HG02763 (cell line): ENCODE data around the gene LENG1.

ENCODE experiments used
- ATAC-seq: cut with Tn5 transposase; IDR thresholded peaks from one replicate; pipeline ENCODE4 v1.9.1; 2021; ENCODE audit warnings: mild to moderate bottlenecking, moderate library complexity; ENCODE audit not compliant: unreplicated experiment

Gene LENG1

DNA sequence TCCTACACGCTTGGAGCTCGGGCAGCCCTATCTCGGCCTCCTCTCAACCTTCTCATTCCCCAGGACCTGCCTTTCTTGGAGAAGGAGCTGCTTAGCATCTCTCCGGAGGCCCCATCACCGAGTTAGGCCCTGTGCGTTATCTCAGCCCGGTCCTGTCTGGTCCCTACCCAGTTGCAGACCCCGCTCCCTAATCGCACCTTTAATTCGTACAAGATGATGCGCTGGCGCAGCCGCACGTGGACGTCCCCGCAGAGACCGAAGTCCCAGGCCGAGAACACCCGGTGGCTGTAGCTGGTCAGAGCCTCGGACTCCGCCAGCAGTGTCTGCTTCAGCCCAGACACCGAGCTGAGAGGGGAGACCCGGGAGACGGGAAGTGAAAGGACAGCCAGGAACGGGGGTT is 5.7 kb upstream of the LENG1 start:
- no peak for ATAC-seq

DNA sequence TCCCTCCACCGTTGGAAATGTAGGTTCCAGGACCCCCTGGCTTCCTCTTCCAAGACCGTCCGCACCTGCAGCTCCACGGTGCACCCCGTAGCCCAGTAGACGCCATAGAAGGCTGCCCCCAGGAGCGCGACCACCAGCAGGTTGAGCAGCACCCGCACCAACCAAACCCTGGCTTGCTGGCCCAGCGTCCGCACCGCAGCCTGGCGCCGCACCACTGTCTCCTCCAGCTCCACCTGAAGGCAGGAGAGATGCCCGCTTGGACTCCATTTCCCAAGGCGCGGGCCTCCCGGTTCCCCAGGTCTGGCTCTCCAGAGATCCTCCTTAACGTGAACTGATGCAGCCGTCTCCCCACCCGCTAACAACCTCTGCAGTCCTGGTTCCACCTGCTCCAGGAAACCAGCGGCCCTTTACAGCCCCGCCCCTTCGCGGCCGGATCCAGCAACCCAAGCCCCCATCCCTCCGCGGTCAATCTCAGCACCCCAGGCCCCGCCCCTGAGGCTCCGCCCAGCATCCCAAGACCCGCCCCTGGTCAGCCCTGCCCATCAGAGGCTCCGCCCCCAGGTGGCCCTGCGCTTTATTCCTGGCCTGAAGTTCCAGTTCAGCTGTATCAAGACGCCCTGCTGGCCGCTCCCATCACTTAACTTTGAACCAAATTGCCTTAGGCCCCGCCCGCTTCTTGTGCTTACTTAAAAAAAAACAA is 5.0 kb upstream of the LENG1 start:
- no peak for ATAC-seq

DNA sequence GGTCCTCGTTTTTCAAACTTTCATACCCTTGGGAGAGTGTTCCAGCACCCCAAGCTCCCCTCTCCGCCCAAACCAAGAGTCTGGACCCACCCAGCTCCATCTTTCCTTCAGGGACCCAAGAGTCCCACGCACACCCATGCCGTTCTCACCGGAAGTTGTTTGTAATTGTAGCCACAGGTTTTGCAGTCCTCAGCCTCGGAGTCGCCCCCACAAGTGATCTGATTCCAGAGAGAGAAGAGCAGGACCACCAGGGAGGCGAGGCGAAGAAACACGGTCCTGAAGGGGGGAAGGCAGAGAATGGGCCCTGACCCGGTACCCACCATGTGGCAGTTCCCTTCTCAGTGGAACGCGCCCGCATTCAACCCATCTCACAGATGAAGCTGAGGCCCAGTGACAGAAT is 3.4 kb upstream of the LENG1 start:
- no peak for ATAC-seq

DNA sequence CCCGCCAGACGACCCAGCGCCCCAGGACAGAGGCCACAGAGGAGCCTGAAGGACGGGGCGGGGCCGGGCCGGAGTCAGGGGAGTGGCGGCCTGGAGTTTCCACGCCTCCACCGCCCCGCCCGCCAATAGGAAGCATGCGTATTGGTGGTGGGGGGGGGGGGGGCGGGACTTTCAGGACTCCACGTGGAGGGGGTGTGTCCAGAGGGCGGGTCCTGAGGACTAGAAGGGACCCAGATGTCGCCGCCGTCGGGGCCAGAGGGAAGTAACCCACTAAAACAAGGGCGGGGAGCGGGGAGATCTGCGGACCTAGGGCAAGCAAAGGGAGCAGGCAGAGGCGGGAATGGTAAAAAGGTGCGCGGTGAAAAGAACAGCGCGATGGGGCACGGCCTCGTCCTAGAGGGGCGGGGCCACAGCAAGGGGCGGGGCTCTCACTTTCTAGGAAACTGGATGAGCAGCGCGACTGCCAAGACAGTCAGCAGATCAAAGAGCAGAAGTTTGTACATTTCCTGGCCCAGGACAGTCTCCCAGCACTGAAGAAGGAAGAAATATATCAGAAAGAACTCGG is 2.8 kb upstream of the LENG1 start:
- ATAC-seq = no peak

DNA sequence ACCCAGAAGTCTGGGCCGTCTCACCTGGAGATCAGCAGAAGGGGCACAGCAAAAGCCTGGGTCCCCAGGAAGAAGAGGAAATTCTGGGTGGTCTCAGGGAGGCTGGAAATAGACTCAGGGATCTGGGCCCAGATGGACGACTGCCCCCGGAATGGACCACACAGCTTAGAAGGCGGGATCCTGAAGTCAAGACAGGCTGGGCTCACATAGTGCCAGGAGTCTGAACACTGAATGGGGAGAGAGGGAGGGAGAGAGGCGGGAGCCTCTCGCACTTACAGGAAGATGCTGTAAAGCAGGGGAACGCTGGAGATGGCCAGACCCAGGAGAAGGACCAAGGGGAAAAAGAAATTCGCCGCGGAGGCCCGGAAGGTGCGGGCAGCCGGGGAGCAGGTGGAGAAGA is 1.3 kb upstream of the LENG1 start:
- ATAC-seq = no peak

DNA sequence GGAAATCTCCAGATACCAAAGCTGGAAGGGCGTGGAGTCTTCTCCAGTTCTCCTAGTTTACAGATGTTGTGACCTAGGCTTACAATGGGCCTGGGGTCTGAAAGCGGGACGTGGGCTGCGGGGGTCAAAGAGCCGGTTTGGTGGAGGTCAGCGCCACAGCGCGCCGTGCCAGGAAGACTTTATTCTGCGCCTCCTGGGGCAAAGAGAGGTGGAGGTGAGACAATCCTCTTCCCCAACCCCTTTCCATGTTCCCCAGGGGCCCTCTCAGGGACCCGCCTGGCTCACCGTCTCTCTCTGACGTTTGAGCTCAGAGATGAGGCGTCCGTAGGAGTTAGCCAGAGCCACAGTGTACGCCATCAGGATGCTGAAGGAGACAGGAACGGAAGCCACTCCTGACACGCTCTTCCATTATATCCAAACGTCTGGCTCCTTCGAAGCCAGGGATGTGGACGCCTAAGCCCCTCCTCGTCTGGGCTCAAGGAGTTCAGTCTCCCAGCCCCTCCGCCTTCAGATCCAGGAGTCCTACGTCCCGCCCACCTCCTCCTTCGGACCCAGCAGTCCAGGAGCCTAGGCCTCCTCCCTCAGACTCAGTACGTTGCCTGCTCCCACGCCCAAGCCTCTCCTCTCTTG is 776 bp upstream of the LENG1 start:
- no peak for ATAC-seq

DNA sequence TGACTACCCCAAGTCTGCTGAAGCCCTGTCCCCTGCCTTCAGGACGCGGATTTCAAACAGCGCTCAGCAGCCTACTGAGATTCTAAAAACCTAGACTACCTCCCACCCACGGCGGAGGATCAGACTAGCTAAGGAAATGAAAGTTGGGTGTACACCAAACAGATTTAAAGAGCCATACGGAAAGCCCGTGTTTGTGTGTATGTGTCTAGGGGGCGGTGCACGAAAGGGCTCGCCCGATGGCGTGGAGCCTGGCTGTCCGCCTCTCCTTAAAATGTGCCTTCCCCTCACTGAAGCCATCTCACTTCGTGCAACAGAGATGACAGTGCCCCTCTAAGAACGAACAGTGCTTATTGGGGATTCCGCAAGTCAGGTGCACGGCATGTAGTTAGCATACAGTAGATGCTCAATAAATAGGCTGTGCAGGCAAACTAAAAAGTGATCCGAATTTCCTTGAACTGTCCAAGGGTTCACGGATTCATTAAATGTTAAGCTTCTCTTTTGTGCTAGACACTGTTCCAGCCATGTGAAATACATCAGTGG is 639 bp downstream of the LENG1 start:
- ATAC-seq = no peak

DNA sequence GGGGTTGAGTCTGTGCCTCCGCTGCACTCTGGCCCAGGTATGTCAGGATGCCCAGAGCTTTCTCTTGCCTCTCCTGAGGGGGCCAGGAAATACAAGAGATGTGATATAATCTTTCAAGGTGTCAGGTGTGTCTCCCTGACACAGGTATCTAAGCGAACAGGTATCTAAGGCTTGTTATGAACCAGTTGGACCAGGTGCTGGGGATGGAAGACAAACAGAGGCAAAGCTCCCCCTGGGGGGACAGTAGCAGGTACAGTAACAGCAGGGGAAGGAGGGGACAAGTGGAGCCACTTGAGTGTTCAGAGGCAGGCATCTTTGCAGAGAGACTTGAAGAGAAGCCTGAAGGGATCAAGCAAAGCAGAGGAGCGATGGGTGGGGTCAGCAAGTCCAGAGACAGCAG is 2.6 kb downstream of the LENG1 start:
- ATAC-seq = no peak

DNA sequence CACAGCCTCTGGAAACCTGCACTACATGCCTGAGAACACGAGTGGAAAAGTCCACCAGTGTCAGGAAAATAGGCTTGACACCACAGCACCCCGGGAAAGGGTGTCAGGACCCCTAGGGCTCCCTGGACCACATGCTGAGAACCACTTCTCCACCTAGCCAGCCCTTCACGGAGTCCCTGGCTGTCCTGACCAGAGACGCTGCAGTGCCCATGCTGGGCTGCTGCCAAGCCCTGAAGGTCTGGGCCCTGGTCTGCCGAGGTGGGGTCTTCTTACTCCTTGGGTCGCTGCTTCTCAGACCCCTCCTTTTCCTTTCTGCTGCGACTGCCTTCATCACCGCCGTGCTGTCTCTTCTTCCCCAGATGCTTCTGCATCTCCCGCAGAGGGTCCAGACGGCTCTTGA is 3.0 kb downstream of the LENG1 start:
- no peak for ATAC-seq

DNA sequence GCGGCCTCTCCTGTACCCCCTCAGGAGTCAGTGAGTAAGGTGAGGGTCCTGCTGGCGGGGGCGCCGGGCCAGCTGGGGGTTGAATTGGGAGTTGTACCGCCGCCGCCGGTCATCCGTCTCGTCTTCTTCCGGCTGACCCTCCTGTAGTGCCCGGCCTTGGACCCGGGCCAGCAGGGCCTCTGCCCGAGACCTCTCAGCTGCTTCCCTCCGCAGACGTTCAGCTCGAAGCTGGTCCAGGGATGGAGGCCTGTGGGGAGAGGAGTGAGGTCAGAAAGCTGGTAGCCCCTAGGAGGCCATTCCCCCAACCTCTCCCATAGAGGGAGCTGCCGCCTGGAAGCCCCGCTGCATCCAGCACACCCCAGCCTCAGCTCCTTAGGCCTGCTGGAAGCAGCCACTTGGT is 3.8 kb downstream of the LENG1 start:
- ATAC-seq = no peak

DNA sequence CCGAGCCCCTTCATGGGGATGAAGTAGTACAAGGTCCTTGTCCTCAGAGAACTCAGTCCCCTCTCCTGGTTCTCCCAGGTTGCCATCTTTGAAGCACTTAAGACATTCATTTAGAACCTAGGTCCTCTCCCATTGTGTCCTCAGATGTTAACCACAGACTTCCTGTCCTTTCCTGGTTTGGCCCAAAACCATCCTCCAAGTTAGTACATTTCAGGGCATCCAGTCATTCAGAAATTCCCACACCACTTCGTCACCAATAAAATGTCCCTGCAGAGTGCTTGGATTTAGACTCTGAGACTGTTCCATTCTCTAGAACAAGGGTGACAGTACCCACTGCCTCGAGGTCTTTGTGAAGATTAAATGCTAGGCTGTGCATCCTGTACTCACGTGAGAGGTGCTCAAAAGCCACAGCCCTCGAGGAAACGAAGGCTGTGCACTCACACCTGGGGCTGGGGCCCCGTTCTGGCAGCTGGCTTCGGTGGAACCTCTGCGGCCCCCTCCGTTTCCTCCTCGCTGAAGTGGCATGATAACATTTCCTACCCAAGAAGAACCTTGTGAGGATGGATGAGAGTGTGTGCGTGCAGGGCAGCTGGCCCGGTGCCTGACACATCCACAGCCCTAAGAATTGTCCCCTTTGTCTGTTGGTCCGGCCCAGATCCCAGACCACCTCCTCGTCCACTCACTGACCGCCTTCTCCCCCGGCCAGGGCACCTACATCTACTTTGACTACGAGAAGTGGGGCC is 4.7 kb downstream of the LENG1 start:
- no peak for ATAC-seq

DNA sequence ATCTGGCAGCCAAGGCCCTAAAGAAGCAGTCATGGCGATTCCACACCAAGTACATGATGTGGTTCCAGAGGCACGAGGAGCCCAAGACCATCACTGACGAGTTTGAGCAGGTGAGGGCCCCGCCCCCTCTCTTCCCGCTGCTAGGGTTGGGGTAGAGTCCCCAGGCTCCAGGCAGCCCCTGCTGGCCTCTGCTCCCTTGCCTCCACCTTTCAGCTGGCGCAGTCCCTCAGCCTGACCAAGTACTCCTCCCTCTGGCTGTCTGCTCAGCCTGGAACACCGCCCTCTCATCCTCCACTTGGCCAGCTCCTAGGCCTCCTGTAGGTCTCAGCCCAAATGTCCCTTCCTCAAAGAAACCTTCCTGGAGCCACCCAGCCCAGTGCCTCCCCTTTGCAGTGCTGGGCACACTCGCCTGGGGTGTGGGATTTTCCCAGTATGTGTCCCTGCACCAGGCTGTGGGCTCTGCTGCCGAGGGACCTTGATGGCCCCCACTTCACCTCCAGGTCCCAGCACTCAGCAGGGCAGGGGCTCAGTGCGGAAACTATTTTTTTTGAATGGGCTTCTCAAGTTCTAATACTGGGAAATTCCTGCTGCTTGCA is 5.7 kb downstream of the LENG1 start:
- ATAC-seq = no peak

DNA sequence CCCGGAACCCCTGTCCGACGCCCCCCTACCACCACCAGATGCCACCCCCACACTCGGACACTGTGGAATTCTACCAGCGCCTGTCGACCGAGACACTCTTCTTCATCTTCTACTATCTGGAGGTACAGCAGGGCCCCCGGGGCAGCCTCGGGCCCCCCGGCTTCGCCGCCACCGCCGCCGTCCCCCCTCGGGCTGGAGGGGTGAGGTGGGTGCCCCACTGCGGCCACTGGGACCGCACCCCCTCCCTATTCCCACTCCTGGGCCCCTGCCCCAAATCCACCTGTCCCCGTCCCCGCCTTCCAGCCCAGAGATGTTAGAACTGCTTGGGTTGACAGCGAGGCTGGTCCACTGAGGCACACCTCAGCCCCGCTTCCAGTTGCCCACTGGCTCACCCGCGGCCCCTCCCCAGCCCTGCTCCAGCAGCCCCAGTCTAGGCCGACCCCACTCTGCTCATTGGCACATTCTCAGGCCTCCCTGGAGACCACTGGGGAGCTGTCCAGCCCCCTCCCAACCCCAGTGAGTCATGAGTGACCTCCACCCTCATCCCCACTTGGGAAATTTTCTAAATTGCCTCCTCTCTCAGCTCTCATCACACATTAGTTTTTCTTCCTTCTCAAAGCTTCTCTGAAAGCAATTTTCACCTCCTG is 6.5 kb downstream of the LENG1 start:
- ATAC-seq = no peak

DNA sequence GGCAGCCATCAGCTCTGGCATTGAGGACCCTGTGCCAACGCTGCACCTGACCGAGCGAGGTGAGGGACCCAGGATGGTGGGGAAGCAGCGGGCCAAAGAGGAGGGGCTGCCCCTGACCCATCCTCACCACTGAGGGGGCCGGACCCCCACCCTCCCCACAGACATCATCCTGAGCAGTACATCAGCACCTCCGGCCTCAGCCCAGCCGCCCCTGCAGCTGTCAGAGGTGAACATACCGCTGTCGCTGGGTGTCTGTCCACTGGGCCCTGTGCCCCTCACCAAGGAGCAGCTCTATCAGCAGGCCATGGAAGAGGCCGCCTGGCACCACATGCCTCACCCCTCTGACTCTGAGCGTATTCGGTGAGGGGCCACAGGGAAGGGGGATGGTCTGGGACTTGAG is 7.3 kb downstream of the LENG1 start:
- no peak for ATAC-seq

DNA sequence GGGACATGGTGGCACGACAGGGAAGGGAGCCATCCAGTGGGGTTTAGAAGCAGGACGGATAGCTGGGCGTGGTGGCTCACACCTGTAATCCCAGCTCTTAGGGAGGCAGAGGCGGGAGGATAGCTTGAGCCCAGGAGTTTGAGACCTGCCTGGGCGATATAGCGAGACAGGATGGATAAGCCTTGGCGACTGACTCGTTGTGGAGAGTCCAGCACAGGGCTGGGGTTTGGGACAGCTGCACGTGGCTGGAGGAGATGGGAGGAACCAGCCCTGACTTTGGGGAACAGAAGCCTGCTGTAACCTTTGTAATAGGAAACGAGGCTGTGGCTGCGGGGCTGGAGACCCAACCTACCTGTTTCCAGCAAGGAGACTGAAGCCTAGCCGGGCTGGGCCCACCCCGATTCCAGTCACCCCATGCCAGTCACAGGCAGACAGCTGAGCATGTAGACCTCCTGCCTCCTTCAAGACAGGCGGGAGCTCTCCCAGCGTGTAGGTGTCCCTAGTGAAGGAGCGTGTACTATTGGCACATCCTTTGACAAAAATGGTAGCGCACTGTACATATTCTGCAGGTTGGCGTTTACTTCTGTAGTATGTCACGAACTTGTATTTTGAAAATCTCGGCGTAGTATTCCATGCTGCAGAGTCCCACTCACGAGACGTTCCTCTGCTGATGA is 8.0 kb downstream of the LENG1 start:
- ATAC-seq = no peak

DNA sequence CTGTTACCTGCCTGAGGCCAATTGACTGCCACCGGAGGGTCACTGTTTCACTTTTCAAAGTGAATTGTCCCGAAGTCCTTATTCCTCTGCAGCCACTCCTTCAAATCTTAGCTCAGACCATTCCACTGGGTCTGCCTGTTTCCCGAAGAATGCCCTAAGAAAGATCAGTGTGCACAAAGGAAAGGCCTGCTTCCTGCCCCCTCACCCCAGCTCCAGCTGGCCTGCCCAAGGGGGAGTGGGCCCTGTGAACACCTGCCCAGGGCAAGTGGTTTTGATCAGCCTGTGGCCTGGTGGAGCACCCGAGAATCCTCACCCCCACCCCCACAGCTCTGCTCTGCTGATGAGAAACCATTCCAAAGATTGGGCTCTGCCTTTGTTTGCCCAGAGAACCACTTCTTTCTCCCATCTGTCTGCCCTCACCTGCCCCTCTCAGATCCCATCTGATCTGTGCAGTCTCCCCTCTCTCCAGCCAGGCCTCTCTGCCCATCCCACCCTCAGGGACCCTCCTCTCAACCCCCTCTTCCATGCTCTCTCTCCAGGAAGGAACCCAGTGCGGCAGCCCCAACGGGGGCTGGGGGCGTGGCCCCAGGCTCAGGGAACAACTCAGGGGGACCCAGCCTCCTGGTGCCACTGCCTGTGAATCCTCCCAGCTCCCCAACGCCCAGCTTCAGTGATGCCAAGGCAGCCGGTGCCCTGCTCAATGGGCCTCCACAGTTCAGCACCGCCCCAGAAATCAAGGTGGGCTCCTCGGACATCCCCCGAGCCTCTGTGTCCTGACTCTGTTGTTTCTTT is 10.3 kb downstream of the LENG1 start:
- no peak for ATAC-seq

DNA sequence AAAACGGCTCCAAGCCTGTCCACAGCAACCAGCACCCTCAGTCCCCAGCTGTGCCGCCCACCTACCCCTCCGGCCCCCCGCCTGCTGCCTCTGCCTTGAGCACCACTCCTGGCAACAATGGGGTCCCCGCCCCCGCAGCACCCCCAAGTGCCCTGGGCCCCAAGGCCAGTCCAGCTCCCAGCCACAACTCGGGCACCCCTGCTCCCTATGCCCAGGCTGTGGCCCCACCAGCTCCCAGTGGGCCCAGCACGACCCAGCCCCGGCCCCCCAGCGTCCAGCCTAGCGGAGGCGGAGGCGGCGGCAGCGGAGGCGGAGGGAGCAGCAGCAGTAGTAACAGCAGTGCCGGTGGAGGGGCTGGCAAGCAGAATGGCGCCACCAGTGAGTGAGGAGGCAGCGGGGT is 11.4 kb downstream of the LENG1 start:
- no peak for ATAC-seq

DNA sequence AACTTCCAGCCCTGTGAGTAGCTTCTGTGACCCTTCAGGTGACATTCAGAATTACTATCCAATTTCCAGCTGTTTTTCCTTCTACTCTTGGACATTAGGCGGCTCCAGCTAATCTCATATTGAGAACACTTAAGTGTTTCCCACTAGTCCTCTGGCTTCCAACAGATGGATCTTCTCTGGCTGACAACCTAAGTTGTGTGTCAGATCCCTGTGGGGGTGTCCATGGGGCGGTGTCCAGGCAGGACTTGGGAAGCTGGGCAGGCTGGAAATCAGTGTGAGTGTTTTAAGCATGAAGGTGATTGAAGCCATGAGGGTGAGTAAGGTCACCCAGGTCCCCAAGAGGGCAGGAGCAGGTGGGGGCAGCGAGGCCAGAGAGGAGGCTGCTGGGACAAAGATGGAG is 11.8 kb downstream of the LENG1 start:
- ATAC-seq = no peak

DNA sequence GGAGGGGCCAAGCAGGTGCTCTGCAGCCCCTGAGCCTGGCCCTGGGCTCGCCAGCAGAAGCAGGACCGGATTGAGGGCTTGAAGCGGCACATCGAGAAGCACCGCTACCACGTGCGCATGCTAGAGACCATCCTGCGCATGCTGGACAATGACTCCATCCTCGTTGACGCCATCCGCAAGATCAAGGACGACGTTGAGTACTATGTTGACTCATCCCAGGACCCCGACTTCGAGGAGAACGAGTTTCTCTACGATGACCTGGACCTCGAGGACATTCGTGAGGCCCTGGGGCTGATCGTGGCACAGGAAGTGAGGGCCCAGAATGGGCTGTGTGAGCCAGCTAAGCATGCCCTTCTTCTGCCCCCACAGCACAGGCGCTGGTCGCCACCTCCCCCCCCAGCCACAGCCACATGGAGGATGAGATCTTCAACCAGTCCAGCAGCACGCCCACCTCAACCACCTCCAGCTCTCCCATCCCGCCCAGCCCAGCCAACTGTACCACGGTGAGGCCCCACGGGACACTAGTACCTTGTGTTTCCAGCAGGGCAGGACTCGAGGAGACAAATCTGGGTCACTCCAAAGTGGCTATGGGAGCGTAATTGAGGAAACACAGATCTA is 13.9 kb downstream of the LENG1 start:
- ATAC-seq = no peak
